ENCODE results near the gene CGA. TPM values are rescaled to one million over a fixed set of nuclear protein-coding genes. Genes with fewer than 3 reads are reported as not detected.

The CGA gene
- total RNA-seq, 4 donors from 2014 or later, result not detected

GRCh38 chr6:87103977-87104601 is 9.2 kb upstream of the CGA start:
- DNase-seq (ENCODE audit: extremely low spot score), result no peak
- Histone ChIP-seq H3K27me3 (no peaks in the 10 kb centered on the region), H3K27ac (replicated peaks in 1 of 4) (no peak overlapping the region), H3K9me3 (no peaks in the 10 kb centered on the region), H3K4me1 (no peaks in the 10 kb centered on the region), H3K4me3 (no peak overlapping the region), H3K36me3 (no peaks in the 10 kb centered on the region)
- 88% methylated on average over 4 of the region's 4 CpGs for WGBS
- TF ChIP-seq POLR2AphosphoS5 (IDR thresholded peaks at IDR 0.05) (no peak), CTCF (IDR thresholded peaks at IDR 0.05) (no peak), EP300 (IDR thresholded peaks at IDR 0.05) (no peak), POLR2A (IDR thresholded peaks at IDR 0.05; ENCODE audit: low read depth) (no peak)
- intact Hi-C loops (cut with DNase I), result no loop called here

DNA sequence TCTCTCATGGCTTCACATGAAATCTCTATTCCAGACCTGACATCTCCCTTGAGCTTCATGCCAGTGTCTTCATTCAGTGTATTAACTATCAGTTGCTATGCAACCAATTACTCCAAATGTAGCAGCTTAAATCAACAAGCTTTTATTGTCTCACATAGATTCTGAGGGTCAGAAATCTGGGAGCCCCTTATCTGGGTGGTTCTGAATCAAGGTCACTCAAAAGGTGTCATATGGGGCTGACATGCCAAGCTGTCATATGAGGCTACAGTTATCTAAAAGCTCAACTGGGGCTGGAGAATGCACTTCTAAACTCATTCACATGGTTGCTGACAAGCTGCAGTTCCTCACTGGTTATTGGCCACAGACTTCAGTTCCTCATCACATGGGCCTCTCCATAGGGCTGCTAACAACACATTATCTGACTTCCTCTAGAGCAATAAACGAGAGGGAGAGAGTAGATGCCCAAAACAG is 7.3 kb upstream of the CGA start:
- Histone ChIP-seq H3K27ac (replicated peaks in 1 of 4) (no peak overlapping the region), H3K27me3 (no peaks in the 10 kb centered on the region), H3K9me3 (no peaks in the 10 kb centered on the region), H3K4me1 (no peaks in the 10 kb centered on the region), H3K36me3 (no peaks in the 10 kb centered on the region), H3K4me3 (no peak overlapping the region)
- no peak for TF ChIP-seq EP300 (IDR thresholded peaks at IDR 0.05)
- TF ChIP-seq POLR2A (IDR thresholded peaks at IDR 0.05; ENCODE audit: low read depth), result no peak
- no peak for TF ChIP-seq CTCF (IDR thresholded peaks at IDR 0.05)
- TF ChIP-seq POLR2AphosphoS5 (IDR thresholded peaks at IDR 0.05), result no peak
- intact Hi-C loops (cut with DNase I), result no loop called here
- WGBS, result 7% methylated on average over 1 of the region's 1 CpG
- DNase-seq (ENCODE audit: extremely low spot score), result no peak

DNA sequence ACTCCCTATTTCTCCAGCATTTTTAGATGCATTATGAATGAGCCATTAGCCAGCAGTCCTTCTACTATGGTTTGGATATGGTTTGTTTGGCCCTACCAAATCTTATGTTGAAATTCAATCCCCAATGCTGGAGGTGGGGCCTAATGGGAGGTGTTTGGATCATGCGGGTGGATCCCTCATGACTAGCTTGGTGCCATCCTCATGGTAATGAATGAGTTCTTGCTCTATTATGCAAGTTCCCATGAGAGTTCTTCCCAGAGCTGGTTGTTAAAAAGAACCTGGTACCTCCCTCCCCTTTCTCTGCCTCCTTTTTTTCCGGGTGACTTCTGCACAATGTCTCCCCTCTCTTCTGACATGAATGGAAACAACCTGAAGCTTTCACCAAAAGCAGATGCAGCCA is 6.2 kb upstream of the CGA start:
- WGBS, result 58% methylated on average over 2 of the region's 2 CpGs
- H3K27me3 ChIP-seq, result peaks cover 0 to 3% (median 0%) of the 10 kb centered on the region in 4 donors
- no peaks in the 10 kb centered on the region for H3K4me1 ChIP-seq
- H3K9me3 ChIP-seq, result no peaks in the 10 kb centered on the region
- H3K27ac ChIP-seq (replicated peaks in 1 of 4), result no peak overlapping the region
- H3K36me3 ChIP-seq, result no peaks in the 10 kb centered on the region
- no peak for TF ChIP-seq POLR2A (IDR thresholded peaks at IDR 0.05; ENCODE audit: low read depth)
- no peak for TF ChIP-seq EP300 (IDR thresholded peaks at IDR 0.05)
- no peak for TF ChIP-seq CTCF (IDR thresholded peaks at IDR 0.05)
- TF ChIP-seq POLR2AphosphoS5 (IDR thresholded peaks at IDR 0.05), result no peak
- intact Hi-C loops (cut with DNase I), result no loop called here
- DNase-seq (ENCODE audit: extremely low spot score), result no peak
- H3K4me3 ChIP-seq, result no peak overlapping the region

- DNase-seq (ENCODE audit: extremely low spot score), result no peak
- Histone ChIP-seq H3K4me1 (no peaks in the 10 kb centered on the region), H3K4me3 (no peak overlapping the region), H3K27ac (replicated peaks in 1 of 4) (no peak overlapping the region), H3K36me3 (no peaks in the 10 kb centered on the region), H3K27me3 (peaks cover 0 to 8% (median 0%) of the 10 kb centered on the region in 4 donors), H3K9me3 (no peaks in the 10 kb centered on the region)
- intact Hi-C loops (cut with DNase I), result no loop called here
- WGBS, result 69% methylated on average over 3 of the region's 3 CpGs
- no peak for TF ChIP-seq POLR2AphosphoS5 (IDR thresholded peaks at IDR 0.05)
- no peak for TF ChIP-seq CTCF (IDR thresholded peaks at IDR 0.05)
- TF ChIP-seq EP300 (IDR thresholded peaks at IDR 0.05), result no peak
- TF ChIP-seq POLR2A (IDR thresholded peaks at IDR 0.05; ENCODE audit: low read depth), result no peak
Observed at GRCh38 chr6:87100216-87100615, 5.3 kb upstream of the CGA start.

- Histone ChIP-seq H3K4me1 (no peaks in the 10 kb centered on the region), H3K36me3 (no peaks in the 10 kb centered on the region), H3K27me3 (peaks cover 0 to 8% (median 0%) of the 10 kb centered on the region in 4 donors), H3K9me3 (no peaks in the 10 kb centered on the region), H3K27ac (replicated peaks in 1 of 4) (no peak overlapping the region), H3K4me3 (no peak overlapping the region)
- intact Hi-C loops (cut with DNase I), result no loop called here
- DNase-seq (ENCODE audit: extremely low spot score), result no peak
- TF ChIP-seq CTCF (IDR thresholded peaks at IDR 0.05), result no peak
- no peak for TF ChIP-seq POLR2A (IDR thresholded peaks at IDR 0.05; ENCODE audit: low read depth)
- no peak for TF ChIP-seq EP300 (IDR thresholded peaks at IDR 0.05)
- TF ChIP-seq POLR2AphosphoS5 (IDR thresholded peaks at IDR 0.05), result no peak
Observed at GRCh38 chr6:87099472-87099871, 4.6 kb upstream of the CGA start.
